ENCODE data around the gene EHMT1. TPM values are rescaled to one million over a fixed set of nuclear protein-coding genes. Genes with fewer than 3 reads are reported as not detected.
A peak's percentile ranks its signal among the peaks of the same experiment; 100 is the strongest.

EHMT1 gene
- total and polyA plus RNA-seq, 2 of the 8 experiments (the other 6 are each of a cell fraction or from before 2014, with no cell fraction given): 95.7 to 163 TPM

GRCh38 chr9:137586854-137587253, 32.0 kb upstream of the EHMT1 start:
- WGBS, 2 experiments (ENCODE audit: extremely low coverage in 1 of 2, insufficient coverage in 1 of 2, insufficient read length in 1 of 2, insufficient replicate concordance in 2 of 2, low coverage in 1 of 2, low lambda C conversion rate in 2 of 2, missing lambda C conversion rate in 1 of 2): 93% methylated on average over 12 of the region's 14 CpGs; no CpG with 5 or more reads in 1 of the 2 experiments
- H3K4me1 ChIP-seq (replicated peaks in 1 of 4; ENCODE audit: control insufficient read depth in 3 of 4, insufficient read depth in 4 of 4, low read length in 3 of 4): peaks cover 0 to 7% (median 5%) of the 10 kb centered on the region in 4 experiments; a peak in 5 of 7 replicates
- H2BK120ac ChIP-seq (replicated peaks; ENCODE audit: low read depth, low read length): no peak overlapping the region
- CTCF ChIA-PET (ENCODE audit: partially characterized antibody): interaction anchor here (0.7 to 3.3 kb wide), 4 partner anchors 16 to 71 kb away, joined by 3 to 12 read pairs (median 4); no protein-coding TSS in a partner anchor
- no peak overlapping the region for H2BK20ac ChIP-seq (ENCODE audit: low read length)
- H4K8ac ChIP-seq (ENCODE audit: extremely low read depth, insufficient read depth, low read length): peak overlapping the region; percentile 72; the same call in 1 of the 2 replicates
- no peak overlapping the region for H2BK12ac ChIP-seq (ENCODE audit: low read depth, low read length)
- H3K14ac ChIP-seq (ENCODE audit: insufficient read length): no peak overlapping the region
- H4K20me1 ChIP-seq (replicated peaks in 1 of 2; ENCODE audit: control insufficient read depth in 1 of 2, insufficient read depth in 2 of 2, low read length in 2 of 2): peaks cover 25 to 46% of the 10 kb centered on the region in 2 experiments
- H2BK5ac ChIP-seq (ENCODE audit: low read depth, low read length): no peak overlapping the region
- no peak overlapping the region for H3K27ac ChIP-seq (ENCODE audit: low read depth, low read length)
- no peak overlapping the region for H3K9ac ChIP-seq (replicated peaks in 1 of 4; ENCODE audit: extremely low read depth in 1 of 4, low read depth in 3 of 4, low read length in 3 of 4)
- no peak overlapping the region for H3K4me2 ChIP-seq (ENCODE audit: insufficient read depth in 1 of 2, low read depth in 2 of 2, low read length in 2 of 2)
- POLR2A ChIA-PET (ENCODE audit: partially characterized antibody): interaction anchor here (1.1 kb wide), 1 partner anchor 18 kb away, joined by 3 read pairs; the partner anchor contains the start of gene ARRDC1
- no peak overlapping the region for H4K5ac ChIP-seq (ENCODE audit: insufficient read length, low read depth, low read length)
- peaks cover 32% of the 10 kb centered on the region for H3K79me1 ChIP-seq (ENCODE audit: low read depth, low read length)
- no peak overlapping the region for H3K23ac ChIP-seq (ENCODE audit: insufficient read length)
- H3K27me3 ChIP-seq (replicated peaks in 1 of 4; ENCODE audit: control insufficient read depth in 3 of 4, extremely low read depth in 1 of 4, insufficient read depth in 3 of 4, low read length in 3 of 4): no peaks in the 10 kb centered on the region; a peak in 1 of 7 replicates
- no peak overlapping the region for H2BK15ac ChIP-seq (ENCODE audit: low read length)
- H3K4me3 ChIP-seq (ENCODE audit: extremely low read depth in 1 of 4, insufficient read depth in 2 of 4, low read depth in 3 of 4, low read length in 4 of 4): no peak overlapping the region
- no peaks in the 10 kb centered on the region for H3K9me3 ChIP-seq (ENCODE audit: insufficient read depth in 2 of 2, low read depth in 1 of 2, low read length in 1 of 2)
- peaks cover 0 to 22% of the 10 kb centered on the region in 2 experiments; a peak in 2 of 4 replicates for H3K79me2 ChIP-seq (ENCODE audit: control insufficient read depth in 1 of 2, insufficient read depth in 2 of 2, low read length in 2 of 2)
- no peak overlapping the region for H4K91ac ChIP-seq (replicated peaks; ENCODE audit: insufficient read length, low read length)
- H3K56ac ChIP-seq (replicated peaks; ENCODE audit: insufficient read length, low read depth, low read length): no peak overlapping the region
- no peak overlapping the region for H3K4ac ChIP-seq (replicated peaks; ENCODE audit: insufficient read length, low read depth, low read length)
- no peak overlapping the region for H2AK5ac ChIP-seq (ENCODE audit: low read depth, low read length)
- FAIRE-seq (no peak), DNase-seq (ENCODE audit: low read depth in 1 of 2, low spot score in 2 of 2) (no peak)
- H3K23me2 ChIP-seq (ENCODE audit: low read depth, low read length): peaks cover 8% of the 10 kb centered on the region; the same call in 1 of the 2 replicates
- H2AFZ ChIP-seq (ENCODE audit: low read length): no peak overlapping the region
- no peak overlapping the region for H3K18ac ChIP-seq (ENCODE audit: extremely low read depth, low read length)
- H3K36me3 ChIP-seq (ENCODE audit: control insufficient read depth in 2 of 4, insufficient read depth in 4 of 4, low read length in 3 of 4): peaks cover 29 to 59% (median 45%) of the 10 kb centered on the region in 4 experiments
- TF ChIP-seq SP1 (IDR thresholded peaks at IDR 0.05; ENCODE audit: low read depth, low read length): no peak
- TF ChIP-seq CEBPB (IDR thresholded peaks at IDR 0.05; ENCODE audit: low read depth, low read length): no peak
- no peak for TF ChIP-seq CTBP2 (IDR thresholded peaks at IDR 0.05; ENCODE audit: borderline replicate concordance, insufficient read depth, insufficient read length, low read length)
- no peak for TF ChIP-seq JUN (IDR thresholded peaks at IDR 0.05; ENCODE audit: low read depth, low read length)
- no peak for TF ChIP-seq POU5F1 (IDR thresholded peaks at IDR 0.05; ENCODE audit: low read depth, low read length)
- TF ChIP-seq CREB1 (IDR thresholded peaks at IDR 0.05): no peak
- no peak for TF ChIP-seq SIRT6 (IDR thresholded peaks at IDR 0.05; ENCODE audit: low read length)
- no peak for TF ChIP-seq MAX (IDR thresholded peaks at IDR 0.05)
- no peak for TF ChIP-seq SP2 (IDR thresholded peaks at IDR 0.05; ENCODE audit: low read length)
- no peak for TF ChIP-seq GABPA (IDR thresholded peaks at IDR 0.05; ENCODE audit: borderline replicate concordance, insufficient read depth, low read length)
- TF ChIP-seq EP300 (IDR thresholded peaks at IDR 0.05; ENCODE audit: borderline replicate concordance in 1 of 2, low read depth in 2 of 2, low read length in 2 of 2): no peak
- no peak for TF ChIP-seq SAP30 (IDR thresholded peaks at IDR 0.05; ENCODE audit: insufficient read depth, insufficient replicate concordance, low read length)
- no peak for TF ChIP-seq POLR2A (IDR thresholded peaks at IDR 0.05; ENCODE audit: control extremely low read depth in 1 of 2, low read depth in 2 of 2, low read length in 2 of 2)
- TF ChIP-seq KDM4A (IDR thresholded peaks at IDR 0.05; ENCODE audit: low read depth, low read length, severe bottlenecking): no peak

All from H1 (cell line).